HepG2 (cell line): ENCODE results near the gene KIF1C. TPM values are rescaled to one million over a fixed set of nuclear protein-coding genes. Genes with fewer than 3 reads are reported as not detected.

Experiments used
- AFF4 ChIP-seq: sonication (generic); formaldehyde crosslinking; IDR thresholded peaks from 2 replicates; pipeline ENCODE4 v1.4.0; 2020; ENCODE audit warnings: missing genetic modification reagents
- ELK4 ChIP-seq: sonication (generic); formaldehyde crosslinking; IDR thresholded peaks from 2 replicates; pipeline ENCODE4 v1.9.0; 2021; ENCODE audit warnings: missing genetic modification reagents, borderline replicate concordance
- EZH2 ChIP-seq: conservative IDR thresholded peaks from 2 replicates; pipeline ENCODE4 v1.6.1; 2012; ENCODE audit warnings: mild to moderate bottlenecking, low read depth, low read length, moderate library complexity
- HMG20A ChIP-seq: IDR thresholded peaks from 2 replicates; pipeline ENCODE4 v1.6.1; 2016; ENCODE audit warnings: borderline replicate concordance
- HOXA7 ChIP-seq: sonication (generic); formaldehyde crosslinking; IDR thresholded peaks from 2 replicates; pipeline ENCODE4 v1.8.1; 2022; ENCODE audit warnings: mild to moderate bottlenecking, missing genetic modification reagents, moderate library complexity
- MTF2 ChIP-seq: sonication (generic); formaldehyde crosslinking; IDR thresholded peaks from 2 replicates; pipeline ENCODE4 v1.5.0; 2020; ENCODE audit warnings: missing genetic modification reagents, borderline replicate concordance
- NCOR1 ChIP-seq: fragments of 200-600 bp; sonication (generic); IDR thresholded peaks from 2 replicates; pipeline ENCODE4 v1.7.0; 2017; ENCODE audit warnings: antibody characterized with exemption, low read length, borderline replicate concordance
- PAX8 ChIP-seq: sonication (generic); formaldehyde crosslinking; IDR thresholded peaks from 2 replicates; pipeline ENCODE4 v1.8.0; 2022; ENCODE audit warnings: mild to moderate bottlenecking, missing genetic modification reagents, borderline replicate concordance
- PHF20 ChIP-seq: sonication (generic); formaldehyde crosslinking; IDR thresholded peaks from 2 replicates; pipeline ENCODE4 v1.5.0; 2020; ENCODE audit warnings: mild to moderate bottlenecking, missing genetic modification reagents
- POLR2A ChIP-seq, 2 experiments: IDR thresholded peaks; 2 replicates each; pipeline ENCODE4 v1.6.1; 2011; ENCODE audit warnings: low read depth in 2 of 2, low read length in 2 of 2, mild to moderate bottlenecking in 1 of 2, moderate library complexity in 1 of 2; ENCODE audit not compliant: insufficient read depth in 1 of 2
- POLR2G ChIP-seq: fragments of 200-400 bp; formaldehyde crosslinking; IDR thresholded peaks from 2 replicates; pipeline ENCODE4 v1.6.1; 2018; ENCODE audit warnings: mild to moderate bottlenecking, low read depth, low read length, moderate library complexity
- PPARG ChIP-seq: conservative IDR thresholded peaks from 2 replicates; pipeline ENCODE4 v1.6.1; 2016; ENCODE audit warnings: missing biosample characterization, missing genetic modification reagents
- TRAFD1 ChIP-seq: sonication (generic); formaldehyde crosslinking; IDR thresholded peaks from 2 replicates; pipeline ENCODE4 v1.5.1; 2020; ENCODE audit warnings: missing genetic modification reagents, mild to moderate bottlenecking, borderline replicate concordance
- U2AF2 ChIP-seq: fragments of 200-400 bp; formaldehyde crosslinking; IDR thresholded peaks from 2 replicates; pipeline ENCODE4 v1.6.1; 2017; ENCODE audit warnings: low read depth, mild to moderate bottlenecking, low read length
- ZKSCAN5 ChIP-seq: sonication (generic); formaldehyde crosslinking; IDR thresholded peaks from 2 replicates; pipeline ENCODE4 v1.5.1; 2020; ENCODE audit warnings: mild to moderate bottlenecking, missing genetic modification reagents
- ZNF251 ChIP-seq: sonication (generic); formaldehyde crosslinking; IDR thresholded peaks from 2 replicates; pipeline ENCODE4 v1.9.0; 2021; ENCODE audit warnings: mild to moderate bottlenecking, missing genetic modification reagents
- ZNF563 ChIP-seq: sonication (generic); formaldehyde crosslinking; IDR thresholded peaks from 2 replicates; pipeline ENCODE4 v1.8.0; 2022; ENCODE audit warnings: mild to moderate bottlenecking, moderate library complexity, missing genetic modification reagents
- ZNF746 ChIP-seq: sonication (generic); formaldehyde crosslinking; IDR thresholded peaks from 2 replicates; pipeline ENCODE4 v1.8.0; 2022; ENCODE audit warnings: mild to moderate bottlenecking, missing genetic modification reagents
- ZNF768 ChIP-seq: sonication (generic); formaldehyde crosslinking; IDR thresholded peaks from 2 replicates; pipeline ENCODE4 v1.4.0; 2020; ENCODE audit warnings: missing genetic modification reagents
- ZNF790 ChIP-seq: sonication (generic); formaldehyde crosslinking; IDR thresholded peaks from 2 replicates; pipeline ENCODE4 v1.8.0; 2022; ENCODE audit warnings: missing genetic modification reagents, mild to moderate bottlenecking, borderline replicate concordance
- ZNF839 ChIP-seq: sonication (generic); formaldehyde crosslinking; IDR thresholded peaks from 2 replicates; pipeline ENCODE4 v1.4.0; 2020; ENCODE audit warnings: missing genetic modification reagents, mild to moderate bottlenecking, borderline replicate concordance
- ZNF850 ChIP-seq: sonication (generic); formaldehyde crosslinking; conservative IDR thresholded peaks from 2 replicates; pipeline ENCODE4 v1.9.0; 2021; ENCODE audit warnings: mild to moderate bottlenecking, missing genetic modification reagents
- polyA plus RNA-seq, 8 experiments: library from polyadenylated mRNA; depleted of rRNA in 3 of 8; stranded (reverse) in 7 of 8; unstranded in 1 of 8; fragments of >200 nt; fragmentation: Illumina TruSeq in 4 of 8; extraction: Trizol in 4 of 8; gene quantifications; 2 replicates each; pipeline versions ENCODE4 v1.2.1 to v1.2.3, GENCODE V29; 2011 to 2016; ENCODE audit warnings: low read depth in 4 of 8, missing spikeins in 1 of 8, mixed read lengths in 1 of 8; ENCODE audit not compliant: insufficient read depth in 1 of 8
- total RNA-seq, 5 experiments: library from RNA; depleted of rRNA; stranded (reverse); fragments of >200 nt; fragmentation: Illumina TruSeq; extraction: Trizol; gene quantifications; 2 replicates each; pipeline ENCODE4 v1.2.3, GENCODE V29; 2016; ENCODE audit warnings: low read depth in 1 of 5

The KIF1C gene
- total and polyA plus RNA-seq, 2 of the 13 experiments (the other 11 are each of a cell fraction or from before 2014, with no cell fraction given): 70.0 to 104 TPM

- TF ChIP-seq ELK4: no peak
- no peak for TF ChIP-seq PAX8 (CRISPR knock-in tag)
- TF ChIP-seq NCOR1: no peak
- peak in 1 of 2 experiments; percentile 67; a peak in 3 of 4 replicates for TF ChIP-seq POLR2A (IDR thresholded peaks at IDR 0.05; ENCODE audit: insufficient read depth in 1 of 2, low read depth in 2 of 2, low read length in 2 of 2)
- TF ChIP-seq POLR2G: peak; percentile 34
- TF ChIP-seq HMG20A (CRISPR knock-in tag): no peak
- TF ChIP-seq EZH2: no peak
- no peak for TF ChIP-seq ZNF251 (CRISPR knock-in tag)
- TF ChIP-seq PHF20 (CRISPR knock-in tag): no peak
- no peak; the same call in 1 of the 2 replicates for TF ChIP-seq ZNF768 (CRISPR knock-in tag)
- no peak for TF ChIP-seq PPARG (CRISPR knock-in tag)
- peak; percentile 73; the same call in 1 of the 2 replicates for TF ChIP-seq MTF2 (CRISPR knock-in tag)
- no peak; the same call in 1 of the 2 replicates for TF ChIP-seq ZNF563 (CRISPR knock-in tag)
- TF ChIP-seq HOXA7 (CRISPR knock-in tag): no peak
- TF ChIP-seq ZNF850 (CRISPR knock-in tag): no peak
- TF ChIP-seq ZNF839 (CRISPR knock-in tag): 0 out of 2 replicates have a peak, but pooled peaks have one; percentile 62
- TF ChIP-seq U2AF2: no peak
- TF ChIP-seq AFF4: no peak
- TF ChIP-seq ZKSCAN5 (CRISPR knock-in tag): no peak
- no peak; the same call in 1 of the 2 replicates for TF ChIP-seq ZNF746
- TF ChIP-seq ZNF790: no peak
- TF ChIP-seq TRAFD1 (CRISPR knock-in tag): no peak
These were observed 47.5 kb upstream of the KIF1C start (continued) for GRCh38 chr17:4950075-4950745.
